Esophagus muscularis mucosa (tissue), 4 donors: Measurements from ENCODE around the gene USP24. TPM values are rescaled to one million over a fixed set of nuclear protein-coding genes. Genes with fewer than 3 reads are reported as not detected.

Experiments used
- DNase-seq: peaks from one replicate; pipeline ENCODE4 v3.0.0-alpha.2; 2017; ENCODE audit errors: extremely low spot score
- H3K27ac ChIP-seq, 4 donors: fragments of 200-600 bp; sonication (generic); replicated peaks in 1 of 4; 1 replicate in 3 of 4; 2 replicates in 1 of 4; pipeline ENCODE4 v1.5.1; 2016 to 2019; ENCODE audit warnings: mild to moderate bottlenecking in 1 of 4
- H3K27me3 ChIP-seq, 4 donors: fragments of 200-600 bp; sonication (generic); one replicate each; pipeline versions ENCODE4 v1.5.1 to v1.6.0; 2016 to 2019
- H3K36me3 ChIP-seq, 4 donors: fragments of 200-600 bp; sonication (generic); one replicate each; pipeline ENCODE4 v1.5.1; 2016 to 2019
- H3K4me1 ChIP-seq, 4 donors: fragments of 200-600 bp; sonication (generic); one replicate each; pipeline ENCODE4 v1.5.1; 2016 to 2019
- H3K4me3 ChIP-seq, 4 donors: fragments of 200-600 bp; sonication (generic); 1 replicate in 2 of 4; 2 replicates in 2 of 4; pipeline ENCODE4 v1.5.1; 2016 to 2019; ENCODE audit warnings: mild to moderate bottlenecking in 4 of 4, moderate library complexity in 1 of 4
- H3K9me3 ChIP-seq, 4 donors: fragments of 200-600 bp; sonication (generic); 1 replicate in 3 of 4; 2 replicates in 1 of 4; pipeline ENCODE4 v1.5.1; 2016 to 2019
- EP300 ChIP-seq: sonication (generic); formaldehyde crosslinking; IDR thresholded peaks from one replicate; pipeline ENCODE4 v1.6.1; 2017; ENCODE audit warnings: antibody characterized with exemption
- POLR2A ChIP-seq: fragments of 450-650 bp; IDR thresholded peaks from one replicate; pipeline ENCODE4 v1.6.1; 2017; ENCODE audit warnings: antibody characterized with exemption, moderate library complexity, mild to moderate bottlenecking, low read depth
- POLR2AphosphoS5 ChIP-seq, 2 donors: sonication (generic); formaldehyde crosslinking; IDR thresholded peaks; one replicate each; pipeline ENCODE4 v1.6.1; 2017; ENCODE audit warnings: antibody characterized with exemption in 2 of 2
- WGBS: methylation state at CpG from one replicate; pipeline ENCODE4 v1.1.5; 2018; 5-methylcytosine and 5-hydroxymethylcytosine counted together
- intact Hi-C: fragments of 100-400 bp; cut with DNase I; formaldehyde crosslinking; loops from one replicate; pipeline ENCODE4 v1.15.1; 2023
- total RNA-seq, 4 donors: library from RNA; depleted of rRNA; stranded (reverse); fragments of >200 nt; gene quantifications; one replicate each; pipeline versions ENCODE4 v1.1.0 to v1.2.1, GENCODE V29; 2016
- TF ChIP-seq, protein P1 (sequence below), 3 experiments: fragments of 200-600 bp in 2 of 3; fragments of 450-650 bp in 1 of 3; sonication (generic) in 2 of 3; IDR thresholded peaks; one replicate each; pipeline ENCODE4 v1.5.1; 2017 to 2019; ENCODE audit warnings: antibody characterized with exemption in 3 of 3, mild to moderate bottlenecking in 2 of 3, moderate library complexity in 1 of 3

The USP24 gene
- total RNA-seq, 4 donors from 2014 or later = 28.3 to 45.3 (median 37.7) TPM

DNA sequence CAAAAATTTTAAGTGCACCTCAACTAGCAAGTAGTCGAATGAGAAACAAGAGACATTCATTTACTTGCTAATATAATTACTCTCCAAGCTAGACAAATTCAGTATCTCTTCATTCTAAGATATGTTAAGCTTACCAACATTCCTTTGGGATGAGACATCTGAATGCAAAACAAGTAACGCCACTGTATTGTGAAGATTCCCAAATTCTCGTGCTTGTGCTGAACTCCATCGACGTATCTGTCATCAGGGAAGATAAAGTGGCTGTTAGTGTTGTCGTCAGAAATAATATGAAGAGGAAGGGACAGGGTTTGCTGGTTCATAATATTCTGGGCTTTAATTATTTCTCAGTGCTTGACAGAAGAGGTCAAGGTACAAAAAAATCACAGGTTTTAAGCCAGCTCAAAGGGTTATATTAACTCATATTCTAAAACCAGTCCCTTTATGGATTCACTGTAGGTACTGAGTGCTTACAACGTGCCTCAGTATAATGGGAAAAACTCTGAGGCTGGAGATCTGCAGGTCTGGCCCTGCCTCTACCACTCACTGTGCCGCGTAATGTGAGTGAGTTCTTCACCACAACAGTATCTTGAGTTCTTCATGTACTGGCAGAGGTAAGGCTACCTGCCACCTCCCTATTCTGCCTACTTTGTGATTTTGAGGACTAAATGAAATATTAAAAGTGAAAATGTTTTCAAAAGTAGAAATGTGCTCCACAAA is 133.8 kb downstream of the USP24 start:
- no peaks in the 10 kb centered on the region for H3K27me3 ChIP-seq
- H3K4me3 ChIP-seq = no peak overlapping the region
- H3K36me3 ChIP-seq = peaks cover 62 to 100% (median 87%) of the 10 kb centered on the region in 4 donors
- no peak for DNase-seq
- no peaks in the 10 kb centered on the region for H3K9me3 ChIP-seq
- WGBS = 61% methylated on average over 9 of the region's 9 CpGs
- peak overlapping the region; percentile 5 to 35 (median 20) for H3K27ac ChIP-seq
- intact Hi-C loops = no loop called here
- TF ChIP-seq POLR2AphosphoS5 (IDR thresholded peaks at IDR 0.05) (no peak), POLR2A (no peak), EP300 (no peak)
- TF ChIP-seq, protein P1, sequence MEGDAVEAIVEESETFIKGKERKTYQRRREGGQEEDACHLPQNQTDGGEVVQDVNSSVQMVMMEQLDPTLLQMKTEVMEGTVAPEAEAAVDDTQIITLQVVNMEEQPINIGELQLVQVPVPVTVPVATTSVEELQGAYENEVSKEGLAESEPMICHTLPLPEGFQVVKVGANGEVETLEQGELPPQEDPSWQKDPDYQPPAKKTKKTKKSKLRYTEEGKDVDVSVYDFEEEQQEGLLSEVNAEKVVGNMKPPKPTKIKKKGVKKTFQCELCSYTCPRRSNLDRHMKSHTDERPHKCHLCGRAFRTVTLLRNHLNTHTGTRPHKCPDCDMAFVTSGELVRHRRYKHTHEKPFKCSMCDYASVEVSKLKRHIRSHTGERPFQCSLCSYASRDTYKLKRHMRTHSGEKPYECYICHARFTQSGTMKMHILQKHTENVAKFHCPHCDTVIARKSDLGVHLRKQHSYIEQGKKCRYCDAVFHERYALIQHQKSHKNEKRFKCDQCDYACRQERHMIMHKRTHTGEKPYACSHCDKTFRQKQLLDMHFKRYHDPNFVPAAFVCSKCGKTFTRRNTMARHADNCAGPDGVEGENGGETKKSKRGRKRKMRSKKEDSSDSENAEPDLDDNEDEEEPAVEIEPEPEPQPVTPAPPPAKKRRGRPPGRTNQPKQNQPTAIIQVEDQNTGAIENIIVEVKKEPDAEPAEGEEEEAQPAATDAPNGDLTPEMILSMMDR (IDR thresholded peaks at IDR 0.05) = no peak
- H3K4me1 ChIP-seq = peaks cover 5 to 19% (median 16%) of the 10 kb centered on the region in 4 donors

- H3K4me1 ChIP-seq = peaks cover 5 to 19% (median 16%) of the 10 kb centered on the region in 4 donors
- intact Hi-C loops = no loop called here
- no peak for DNase-seq
- TF ChIP-seq POLR2AphosphoS5 (IDR thresholded peaks at IDR 0.05) = no peak
- TF ChIP-seq EP300 = no peak
- TF ChIP-seq, protein P1 (IDR thresholded peaks at IDR 0.05) = no peak
- TF ChIP-seq POLR2A = no peak
- peaks cover 58 to 100% (median 82%) of the 10 kb centered on the region in 4 donors for H3K36me3 ChIP-seq
- H3K4me3 ChIP-seq = no peak overlapping the region
- WGBS = 97% methylated on average over 7 of the region's 7 CpGs
- no peaks in the 10 kb centered on the region for H3K9me3 ChIP-seq
- no peaks in the 10 kb centered on the region for H3K27me3 ChIP-seq
- no peak overlapping the region for H3K27ac ChIP-seq
These were observed 135.5 kb downstream of the USP24 start for GRCh38 chr1:55079651-55080050.

DNA sequence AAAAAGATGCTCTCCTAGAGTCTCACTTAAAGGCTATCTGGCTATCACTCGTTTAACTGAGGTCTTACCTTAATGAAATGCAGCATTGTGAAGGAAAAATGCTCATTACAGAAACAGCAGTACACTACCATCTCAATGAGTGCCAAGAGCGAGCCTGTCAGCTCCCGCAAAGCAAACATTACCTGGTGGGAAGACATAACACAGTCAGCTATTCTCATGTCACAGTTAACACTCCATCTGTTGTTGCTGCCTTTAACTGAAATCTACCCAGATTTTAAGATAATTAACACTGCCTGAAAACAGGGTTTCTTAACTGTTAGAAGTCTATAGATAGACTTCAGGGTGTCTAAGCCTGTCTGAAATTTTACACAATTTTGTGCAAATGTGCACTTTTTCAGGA is 136.7 kb downstream of the USP24 start:
- no peaks in the 10 kb centered on the region for H3K27me3 ChIP-seq
- H3K4me1 ChIP-seq = peaks cover 5 to 19% (median 16%) of the 10 kb centered on the region in 4 donors
- no peak overlapping the region for H3K27ac ChIP-seq
- intact Hi-C loops = no loop called here
- TF ChIP-seq POLR2A (no peak), POLR2AphosphoS5 (IDR thresholded peaks at IDR 0.05) (no peak), EP300 (no peak)
- TF ChIP-seq, protein P1 (IDR thresholded peaks at IDR 0.05) = no peak
- WGBS = 88% methylated on average over 3 of the region's 3 CpGs
- no peak overlapping the region for H3K4me3 ChIP-seq
- no peaks in the 10 kb centered on the region for H3K9me3 ChIP-seq
- DNase-seq = no peak
- H3K36me3 ChIP-seq = peaks cover 58 to 100% (median 82%) of the 10 kb centered on the region in 4 donors

DNA sequence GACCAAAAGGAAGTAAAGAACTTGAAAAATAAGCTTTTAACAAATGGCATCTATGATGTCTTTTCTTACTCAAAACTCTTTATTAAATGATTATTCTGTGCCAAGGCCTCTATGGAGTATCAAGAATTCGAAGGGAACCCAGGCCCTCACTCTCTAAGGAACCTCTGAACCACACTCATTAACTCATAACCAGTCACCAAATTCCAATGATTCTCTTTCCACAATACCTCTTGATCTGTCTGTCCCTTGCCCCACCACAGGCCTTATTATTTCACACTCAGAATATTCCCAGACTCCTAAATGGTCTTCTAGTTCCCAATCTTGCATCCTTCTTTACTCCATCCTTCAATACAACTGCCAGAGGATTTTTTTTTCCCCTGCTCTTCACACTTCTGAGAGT is 138.8 kb downstream of the USP24 start:
- Histone ChIP-seq H3K9me3 (no peaks in the 10 kb centered on the region), H3K36me3 (peaks cover 70 to 100% (median 88%) of the 10 kb centered on the region in 4 donors), H3K27ac (no peak overlapping the region), H3K4me3 (no peak overlapping the region), H3K4me1 (peaks cover 3 to 11% (median 5%) of the 10 kb centered on the region in 4 donors), H3K27me3 (no peaks in the 10 kb centered on the region)
- DNase-seq = no peak
- 82% methylated on average over 1 of the region's 1 CpG for WGBS
- TF ChIP-seq, protein P1 (IDR thresholded peaks at IDR 0.05) = no peak
- intact Hi-C loops = no loop called here

- intact Hi-C loops = no loop called here
- Histone ChIP-seq H3K4me3 (no peak overlapping the region), H3K4me1 (peaks cover 0 to 10% (median 2%) of the 10 kb centered on the region in 4 donors), H3K27ac (no peak overlapping the region), H3K27me3 (no peaks in the 10 kb centered on the region), H3K9me3 (no peaks in the 10 kb centered on the region), H3K36me3 (peaks cover 72 to 100% (median 87%) of the 10 kb centered on the region in 4 donors)
- 92% methylated on average over 2 of the region's 2 CpGs for WGBS
- TF ChIP-seq POLR2AphosphoS5 (IDR thresholded peaks at IDR 0.05) (no peak), EP300 (no peak), POLR2A (no peak)
- TF ChIP-seq, protein P1 (IDR thresholded peaks at IDR 0.05) = no peak
- peak; percentile 45 for DNase-seq
These were observed 140.7 kb downstream of the USP24 start for GRCh38 chr1:55074455-55074854.
